Thoracic aorta (tissue), 2 donors: Measurements from ENCODE around the gene PSMA2. TPM values are rescaled to one million over a fixed set of nuclear protein-coding genes. Genes with fewer than 3 reads are reported as not detected.
A peak's percentile ranks its signal among the peaks of the same experiment; 100 is the strongest.

Source experiments
- ATAC-seq: fragments of 150-250 bp; one replicate; pipeline ENCODE4 v1.8.0; 2017; ENCODE audit warnings: low read depth; ENCODE audit not compliant: insufficient number of reproducible peaks, low FRiP score
- DNase-seq: peaks from one replicate; pipeline ENCODE4 v3.0.0-alpha.2; 2020; ENCODE audit warnings: low spot score
- H3K27ac ChIP-seq, 2 donors: fragments of 200-600 bp; sonication (generic); 1 replicate in 1 of 2; 2 replicates in 1 of 2; pipeline ENCODE4 v1.5.1; 2016; ENCODE audit warnings: mild to moderate bottlenecking in 2 of 2, moderate library complexity in 2 of 2
- H3K27me3 ChIP-seq: fragments of 200-600 bp; sonication (generic); replicated peaks from 2 replicates; pipeline ENCODE4 v1.6.0; 2016; ENCODE audit warnings: mild to moderate bottlenecking; ENCODE audit not compliant: insufficient read depth
- H3K36me3 ChIP-seq: fragments of 200-600 bp; sonication (generic); one replicate; pipeline ENCODE4 v1.5.1; 2016
- H3K4me1 ChIP-seq, 2 donors: fragments of 200-600 bp; sonication (generic); 1 replicate in 1 of 2; 2 replicates in 1 of 2; pipeline versions ENCODE4 v1.5.1 to v1.6.0; 2016; ENCODE audit warnings: low read depth in 2 of 2, mild to moderate bottlenecking in 1 of 2; ENCODE audit not compliant: control insufficient read depth in 1 of 2
- H3K4me3 ChIP-seq: fragments of 200-600 bp; sonication (generic); 2 replicates; pipeline ENCODE4 v1.5.1; 2016; ENCODE audit warnings: mild to moderate bottlenecking
- H3K9me3 ChIP-seq: fragments of 200-600 bp; sonication (generic); 2 replicates; pipeline ENCODE4 v1.5.1; 2016
- total RNA-seq, 2 donors: library from RNA; depleted of rRNA; stranded (reverse); fragments of >200 nt; gene quantifications; one replicate each; pipeline versions ENCODE4 v1.1.0 to v1.2.3, GENCODE V29; 2016
- TF ChIP-seq, protein P1 (sequence below): fragments of 200-600 bp; sonication (generic); IDR thresholded peaks from one replicate; pipeline ENCODE4 v1.5.1; 2019; ENCODE audit warnings: antibody characterized with exemption

PSMA2 gene
- total RNA-seq, 2 donors from 2014 or later = 30.2 to 53.6 TPM

DNA sequence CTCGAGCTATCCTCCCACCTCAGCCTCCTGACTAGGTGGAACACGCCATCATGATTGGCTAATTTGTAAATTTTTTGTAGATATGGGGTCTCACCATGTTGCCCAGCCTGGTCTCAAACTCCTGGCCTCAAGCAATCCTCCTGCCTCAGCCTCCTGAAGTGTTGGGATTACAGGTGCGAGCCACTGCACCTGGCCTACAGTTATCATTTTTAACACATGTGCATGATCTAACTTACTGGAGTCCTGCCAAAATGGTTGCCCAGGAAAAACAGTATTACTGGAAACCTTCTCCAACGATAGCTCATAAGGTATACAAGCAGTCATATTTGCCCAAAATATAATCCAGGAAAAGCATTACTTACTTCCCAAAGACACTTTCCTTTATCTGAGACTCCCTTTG is 20.4 kb upstream of the PSMA2 start:
- Histone ChIP-seq H3K4me3 (no peak overlapping the region), H3K4me1 (no peaks in the 10 kb centered on the region), H3K9me3 (no peaks in the 10 kb centered on the region), H3K27ac (no peak overlapping the region), H3K27me3 (no peaks in the 10 kb centered on the region), H3K36me3 (no peaks in the 10 kb centered on the region)
- TF ChIP-seq, protein P1, sequence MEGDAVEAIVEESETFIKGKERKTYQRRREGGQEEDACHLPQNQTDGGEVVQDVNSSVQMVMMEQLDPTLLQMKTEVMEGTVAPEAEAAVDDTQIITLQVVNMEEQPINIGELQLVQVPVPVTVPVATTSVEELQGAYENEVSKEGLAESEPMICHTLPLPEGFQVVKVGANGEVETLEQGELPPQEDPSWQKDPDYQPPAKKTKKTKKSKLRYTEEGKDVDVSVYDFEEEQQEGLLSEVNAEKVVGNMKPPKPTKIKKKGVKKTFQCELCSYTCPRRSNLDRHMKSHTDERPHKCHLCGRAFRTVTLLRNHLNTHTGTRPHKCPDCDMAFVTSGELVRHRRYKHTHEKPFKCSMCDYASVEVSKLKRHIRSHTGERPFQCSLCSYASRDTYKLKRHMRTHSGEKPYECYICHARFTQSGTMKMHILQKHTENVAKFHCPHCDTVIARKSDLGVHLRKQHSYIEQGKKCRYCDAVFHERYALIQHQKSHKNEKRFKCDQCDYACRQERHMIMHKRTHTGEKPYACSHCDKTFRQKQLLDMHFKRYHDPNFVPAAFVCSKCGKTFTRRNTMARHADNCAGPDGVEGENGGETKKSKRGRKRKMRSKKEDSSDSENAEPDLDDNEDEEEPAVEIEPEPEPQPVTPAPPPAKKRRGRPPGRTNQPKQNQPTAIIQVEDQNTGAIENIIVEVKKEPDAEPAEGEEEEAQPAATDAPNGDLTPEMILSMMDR = no peak
- ATAC-seq (no peak), DNase-seq (no peak)

DNA sequence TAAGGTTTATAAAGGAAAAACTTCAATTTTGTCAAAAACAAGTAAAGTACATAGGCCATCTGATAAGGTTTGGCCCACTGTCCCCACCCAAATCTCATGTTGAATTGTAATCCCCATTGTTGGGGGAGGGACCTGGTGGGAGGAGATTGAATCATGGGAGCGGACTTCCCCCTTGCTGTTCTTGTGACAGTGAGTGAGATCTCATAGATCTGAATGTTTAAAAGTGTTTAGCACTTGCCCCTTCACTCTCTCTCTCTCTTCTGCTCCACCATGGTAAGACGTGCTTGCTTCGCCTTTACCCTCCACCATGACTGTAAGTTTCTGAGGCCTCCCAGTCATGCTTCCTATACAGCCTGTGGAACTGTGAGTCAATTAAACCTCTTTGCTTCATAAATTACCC is 18.4 kb upstream of the PSMA2 start:
- ATAC-seq = no peak
- TF ChIP-seq, protein P1 = no peak
- H3K4me3 ChIP-seq = no peak overlapping the region
- no peaks in the 10 kb centered on the region for H3K9me3 ChIP-seq
- no peak overlapping the region for H3K27ac ChIP-seq
- H3K36me3 ChIP-seq = no peaks in the 10 kb centered on the region
- DNase-seq = no peak
- no peaks in the 10 kb centered on the region for H3K27me3 ChIP-seq
- H3K4me1 ChIP-seq = no peaks in the 10 kb centered on the region

GRCh38 chr7:42947521-42947920 is 15.5 kb upstream of the PSMA2 start:
- TF ChIP-seq, protein P1 = no peak

DNA sequence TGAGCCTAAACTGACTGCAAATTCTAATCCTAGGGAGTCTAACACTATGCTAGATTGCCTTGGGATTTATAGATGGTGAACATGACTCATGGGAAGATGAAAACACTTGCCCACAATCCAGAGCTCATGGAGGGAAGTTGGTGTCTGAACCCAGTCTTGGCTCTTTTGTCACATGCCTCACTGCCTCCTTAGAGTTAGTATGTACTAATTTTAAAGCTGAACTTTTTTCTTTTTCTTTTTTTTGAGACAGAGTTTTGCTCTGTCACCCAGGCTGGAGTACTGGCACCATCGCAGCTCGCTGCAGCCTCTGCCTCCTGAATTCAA is 14.6 kb upstream of the PSMA2 start:
- TF ChIP-seq, protein P1 = no peak
- DNase-seq (no peak), ATAC-seq (no peak)
- Histone ChIP-seq H3K4me3 (no peak overlapping the region), H3K27me3 (no peaks in the 10 kb centered on the region), H3K9me3 (no peaks in the 10 kb centered on the region), H3K36me3 (no peaks in the 10 kb centered on the region), H3K27ac (no peak overlapping the region), H3K4me1 (no peaks in the 10 kb centered on the region)

More at GRCh38 chr7:42947521-42947920, 15.5 kb upstream of the PSMA2 start:
- no peak for DNase-seq
- Histone ChIP-seq H3K27ac (no peak overlapping the region), H3K9me3 (no peaks in the 10 kb centered on the region), H3K4me1 (no peaks in the 10 kb centered on the region), H3K4me3 (no peak overlapping the region), H3K27me3 (no peaks in the 10 kb centered on the region), H3K36me3 (no peaks in the 10 kb centered on the region)
- ATAC-seq = no peak

- H3K27me3 ChIP-seq = no peaks in the 10 kb centered on the region
- no peaks in the 10 kb centered on the region for H3K4me1 ChIP-seq
- no peak overlapping the region for H3K27ac ChIP-seq
- DNase-seq = no peak
- TF ChIP-seq, protein P1 = no peak
- H3K9me3 ChIP-seq = no peaks in the 10 kb centered on the region
- ATAC-seq = peak; percentile 50
- H3K36me3 ChIP-seq = no peaks in the 10 kb centered on the region
- peak overlapping the region; percentile 32 for H3K4me3 ChIP-seq
These were observed 14.1 kb upstream of the PSMA2 start for GRCh38 chr7:42945821-42946626.
